CD4-positive, alpha-beta T cell treated with Interleukin-15 for 1 hour (primary cell): ENCODE measurements around the gene MT3.
"Not testable (repeated sequence)": the region's sequence is repeated elsewhere in the genome, so short reads cannot be mapped to it uniquely, and the experiment has no call there.

Experiments
- DNase-seq: peaks from one replicate; pipeline ENCODE4 v3.0.0-alpha.2; 2020

Gene MT3

DNA sequence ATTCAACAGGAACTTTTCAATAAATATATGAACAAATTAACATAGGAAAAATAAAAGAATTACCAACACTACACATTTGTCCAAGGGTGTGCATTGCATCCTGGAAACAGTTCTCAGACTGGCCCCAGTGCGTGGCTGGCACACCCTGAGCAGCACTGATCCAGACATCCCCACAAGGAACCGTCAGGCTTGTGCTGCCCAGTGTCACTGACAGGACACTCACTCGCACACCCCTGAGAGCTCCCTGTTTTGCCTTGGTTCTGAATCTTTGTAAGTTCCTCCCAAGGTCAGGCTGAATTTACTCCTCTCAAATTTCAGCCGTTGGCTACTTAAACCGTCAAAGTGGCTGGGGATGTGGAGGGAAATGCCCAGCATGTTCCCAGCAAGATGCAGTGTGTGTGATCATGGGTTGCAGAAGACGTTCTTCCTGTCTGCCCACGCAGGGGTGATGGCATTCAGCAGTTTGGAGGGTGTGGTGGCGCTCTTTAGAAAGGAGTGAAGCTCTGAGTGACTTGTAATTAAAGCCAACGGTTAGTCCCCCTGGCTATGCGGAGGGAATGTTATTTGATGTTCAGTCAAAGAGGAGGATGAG is 20.8 kb downstream of the MT3 start:
- peak; percentile 70 for DNase-seq

DNA sequence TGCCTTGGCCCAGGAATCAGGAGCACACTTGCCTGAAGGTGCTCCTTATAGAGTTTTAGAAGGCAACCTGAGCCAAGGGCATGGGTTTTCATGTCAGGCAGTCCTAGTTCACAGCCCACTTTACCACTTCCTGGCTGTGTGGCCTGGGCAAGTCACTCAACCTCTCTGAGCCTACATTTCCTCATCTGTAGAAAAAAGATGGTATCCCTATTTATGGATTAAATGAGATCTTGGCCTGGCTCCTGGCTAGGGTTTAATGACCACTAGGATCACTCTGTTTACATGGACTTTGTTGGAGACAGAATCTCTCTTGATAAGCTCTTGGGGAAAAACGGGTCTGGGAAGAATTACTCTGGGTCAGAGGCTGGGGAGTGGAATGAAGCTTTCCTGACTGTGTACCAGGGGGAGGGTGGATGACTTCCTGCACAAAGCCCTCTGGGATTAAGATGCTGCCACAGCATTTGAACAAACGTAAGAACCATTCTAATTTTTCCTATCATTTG is 21.3 kb downstream of the MT3 start:
- no peak for DNase-seq

DNA sequence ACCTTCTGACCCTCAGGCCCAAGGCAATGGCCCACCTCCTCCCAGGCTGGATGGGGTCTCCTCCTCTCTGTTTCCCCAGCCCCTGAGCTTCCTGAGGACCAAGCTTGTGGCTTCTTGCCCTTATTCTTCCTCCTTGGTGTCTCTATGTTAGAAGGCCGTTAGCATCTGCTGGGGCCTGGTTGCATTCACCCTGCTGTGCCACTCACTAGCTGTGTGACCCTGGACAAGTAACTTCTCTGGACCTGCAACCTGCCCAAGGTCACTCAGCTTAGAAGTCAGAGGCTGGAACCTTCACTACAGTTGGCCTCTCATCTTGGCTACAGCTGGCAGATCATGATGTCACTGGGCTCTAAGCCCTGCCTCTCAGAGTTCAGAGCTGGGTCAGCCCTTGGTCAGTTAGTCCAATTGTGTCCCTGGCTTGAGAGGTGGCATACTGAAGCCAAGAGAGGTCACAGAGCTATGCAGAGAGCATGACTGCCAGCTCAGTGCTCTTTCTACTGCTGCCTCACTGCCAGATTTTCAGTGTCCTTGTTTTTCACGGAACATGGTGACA is 22.0 kb downstream of the MT3 start:
- DNase-seq: no peak

DNA sequence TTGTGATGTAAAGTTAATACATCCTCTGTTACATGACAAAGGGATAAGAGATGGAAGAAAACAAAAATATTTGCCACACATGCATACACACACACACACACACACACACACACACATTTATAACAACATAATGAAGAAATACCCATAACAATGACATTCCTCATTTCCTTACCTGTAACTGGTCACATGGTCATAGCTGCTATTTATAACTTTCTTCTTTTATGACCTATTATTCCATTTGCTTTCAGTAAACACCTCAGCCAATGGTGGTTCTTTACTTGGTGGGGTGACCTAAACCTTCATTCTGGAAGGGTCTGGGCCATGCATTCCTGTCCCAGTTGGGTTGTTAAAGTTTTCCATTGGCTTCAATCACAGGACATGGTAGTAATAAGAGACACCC is 24.4 kb downstream of the MT3 start:
- no peak for DNase-seq

DNA sequence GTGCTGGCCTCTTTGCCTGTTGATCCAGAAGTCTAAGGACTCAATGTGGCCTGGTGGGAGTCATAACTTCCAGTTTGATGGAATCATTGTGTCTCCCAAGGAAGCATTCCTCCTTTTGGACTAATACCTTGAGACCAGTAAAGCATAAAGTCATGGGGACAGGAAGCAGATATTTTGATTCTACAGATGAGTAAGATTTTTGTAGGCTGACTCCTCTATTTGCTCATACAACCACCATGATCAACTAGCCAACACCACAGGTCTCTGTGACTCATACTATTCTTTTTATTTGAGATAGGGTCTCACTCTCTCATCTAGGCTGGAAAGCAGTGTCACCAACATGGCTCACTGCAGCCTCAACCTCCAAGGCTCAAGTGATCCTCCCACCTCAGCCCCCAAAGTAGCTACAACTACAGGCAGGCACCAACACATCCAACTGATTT is 25.2 kb downstream of the MT3 start:
- no peak for DNase-seq

DNA sequence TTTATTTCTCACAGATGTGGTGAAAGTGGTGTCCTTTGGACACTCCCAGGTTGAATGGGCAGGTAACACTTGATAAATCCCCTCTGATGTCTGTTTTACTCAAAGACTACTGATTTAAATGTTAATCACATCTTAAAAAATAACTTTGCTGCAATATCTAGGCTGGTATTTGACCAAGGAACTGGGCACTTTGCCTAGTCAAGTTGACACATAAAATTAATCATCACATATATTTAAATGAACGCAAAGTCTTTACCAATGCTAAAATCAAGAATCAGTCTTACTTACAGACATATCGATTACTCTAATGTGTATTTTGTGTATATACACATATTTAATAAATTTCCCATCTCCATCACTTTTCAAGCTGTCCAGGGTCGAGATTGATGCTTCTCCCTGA is 26.0 kb downstream of the MT3 start:
- no peak for DNase-seq

DNA sequence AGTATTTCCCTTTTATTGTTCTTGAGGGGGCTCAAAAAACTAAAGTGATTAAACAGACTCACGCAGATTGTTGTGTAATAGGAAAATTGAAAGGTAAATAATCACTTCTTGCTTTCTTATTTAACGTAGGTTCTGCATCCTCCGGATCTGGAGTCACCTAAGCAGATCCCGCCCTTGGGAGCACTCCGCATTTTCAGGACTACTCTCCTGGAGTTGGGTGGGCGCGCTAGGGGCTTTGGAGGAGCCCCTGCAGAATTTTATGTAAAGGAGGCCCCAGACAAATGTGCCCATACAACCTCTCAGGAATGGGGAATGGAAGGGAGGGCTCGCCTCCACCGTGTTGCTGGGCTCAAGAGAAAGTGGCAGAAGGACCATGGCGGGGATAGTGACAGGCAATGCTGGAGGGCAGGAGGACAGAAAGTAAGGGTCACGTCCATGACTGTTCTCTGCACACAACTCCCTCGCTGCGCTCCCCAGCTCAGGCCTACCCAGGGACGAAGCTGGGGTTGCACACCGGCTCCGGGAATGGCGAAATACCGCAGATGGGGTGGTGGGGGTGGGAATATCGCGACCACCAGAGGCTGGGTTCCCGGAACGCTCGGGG is 27.4 kb downstream of the MT3 start:
- no peak for DNase-seq

DNA sequence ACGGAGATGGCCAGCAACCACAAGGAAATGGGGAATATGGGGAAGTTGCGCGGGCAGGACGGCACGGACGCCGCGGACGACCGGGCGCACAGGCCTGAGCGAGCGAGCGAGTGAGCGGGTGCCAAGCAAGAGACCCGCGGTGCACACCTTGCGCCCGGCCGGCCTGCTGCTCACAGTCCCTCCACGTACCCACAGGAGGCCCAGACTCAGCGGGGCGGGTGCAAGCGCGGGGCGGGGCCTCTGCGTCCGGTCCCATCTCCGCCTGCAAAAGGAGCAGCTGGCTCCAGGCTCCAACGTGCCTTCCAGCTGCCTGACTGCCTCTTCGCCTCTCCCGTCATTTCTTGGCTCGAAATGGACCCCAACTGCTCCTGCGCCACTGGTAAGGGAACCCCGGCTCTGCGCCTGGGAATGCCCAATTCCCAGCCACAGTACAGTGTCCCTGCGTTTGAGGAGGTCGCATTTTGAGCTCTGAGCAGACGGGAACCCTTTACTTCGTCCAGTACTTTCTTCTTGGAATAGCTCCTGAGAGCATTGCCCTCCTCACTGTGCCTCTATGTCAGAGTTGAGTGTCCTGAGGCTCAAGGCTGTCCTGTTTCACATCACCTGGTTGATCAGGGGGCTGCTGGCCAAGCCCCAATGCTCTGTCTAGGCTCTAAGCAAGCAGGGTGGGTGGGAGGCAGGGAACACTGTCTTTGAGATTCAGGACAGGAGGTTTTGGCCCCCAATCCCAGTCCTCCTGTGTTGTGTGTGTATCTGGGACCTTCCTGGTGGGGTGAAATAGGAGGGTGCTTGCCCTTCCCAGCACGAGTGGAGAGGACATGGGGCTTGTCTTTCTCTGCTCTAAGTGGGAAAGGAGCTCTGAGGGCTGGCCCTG is 28.1 kb downstream of the MT3 start:
- DNase-seq: peak; percentile 24

DNA sequence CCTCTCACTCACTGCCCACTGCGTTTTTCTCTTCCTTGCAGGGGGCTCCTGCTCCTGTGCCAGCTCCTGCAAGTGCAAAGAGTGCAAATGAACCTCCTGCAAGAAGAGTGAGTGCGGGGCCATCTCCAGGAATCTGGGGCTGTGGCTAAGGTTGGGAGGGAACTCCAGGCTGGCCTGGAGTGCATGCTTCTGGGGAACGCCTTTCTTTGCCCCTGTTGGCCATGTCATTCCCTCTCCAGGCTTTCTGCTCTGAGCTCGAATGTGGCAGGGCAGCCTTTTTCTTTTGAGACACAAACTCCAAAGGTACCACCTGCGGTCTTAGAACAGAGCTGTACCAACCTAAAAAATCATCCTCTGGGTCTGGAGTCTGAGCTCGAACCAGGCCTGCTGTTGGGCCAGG is 28.8 kb downstream of the MT3 start:
- DNase-seq: no peak

DNA sequence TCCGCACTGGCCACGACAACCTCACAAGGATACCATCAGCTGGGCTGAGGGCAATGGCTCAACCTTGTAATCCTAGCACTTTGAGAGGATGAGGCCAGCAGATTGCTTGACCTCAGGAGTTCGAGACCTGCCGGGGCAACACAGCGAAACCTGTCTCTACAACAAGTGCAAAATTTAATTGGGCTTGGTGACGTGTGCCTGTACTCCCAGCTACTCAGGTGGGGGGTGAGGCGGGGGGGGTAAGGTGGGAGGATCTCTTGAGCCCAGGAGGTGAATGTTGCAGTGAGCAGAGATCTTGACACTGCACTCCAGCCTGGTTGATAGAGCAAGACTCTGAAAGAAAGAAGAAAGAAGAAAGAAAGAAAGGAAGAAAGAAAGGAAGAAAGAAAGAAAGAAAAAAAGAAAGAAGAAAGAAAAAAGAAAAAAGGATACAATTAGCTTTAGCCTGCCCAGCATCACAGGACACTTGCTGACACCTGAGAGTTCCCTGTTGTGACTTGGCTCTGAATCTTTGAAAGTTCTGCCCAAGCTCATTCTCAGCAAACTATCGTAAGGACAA is 31.1 kb downstream of the MT3 start:
- no peak for DNase-seq

DNA sequence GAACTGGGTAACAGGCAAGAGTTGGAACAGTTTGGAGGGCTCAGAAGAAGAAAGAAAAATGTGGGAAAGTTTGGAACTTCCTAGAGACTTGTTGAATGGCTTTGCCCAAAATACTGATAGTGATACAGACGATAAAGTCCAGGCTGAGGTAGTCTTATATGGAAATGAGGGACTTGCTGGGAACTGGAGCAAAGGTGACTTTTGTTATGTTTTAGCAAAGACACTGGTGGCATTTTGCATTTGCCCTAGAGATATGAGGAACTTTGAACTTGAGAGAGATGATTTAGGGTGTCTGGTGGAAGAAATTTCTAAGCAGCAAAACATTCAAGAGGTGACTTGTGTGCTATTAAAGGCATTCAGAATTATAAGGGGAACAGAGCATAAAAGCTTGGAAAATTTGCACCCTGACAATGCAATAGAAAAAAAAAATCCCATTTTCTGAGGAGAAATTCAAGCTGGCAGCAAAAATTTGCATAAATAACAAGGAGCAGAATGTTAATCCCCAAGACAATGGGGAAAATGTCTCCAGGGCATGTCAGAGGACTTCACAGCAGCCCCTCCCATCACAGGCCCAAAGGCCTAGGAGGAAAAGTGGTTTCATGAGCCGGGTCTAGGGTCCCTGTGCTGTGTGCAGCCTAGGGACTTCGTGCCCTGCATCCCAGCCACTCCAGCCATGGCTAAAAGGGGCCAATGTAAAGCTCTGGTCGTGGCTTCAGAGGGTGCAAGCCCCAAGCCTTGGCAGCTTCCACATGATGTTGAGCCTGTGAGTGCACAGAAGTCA is 32.5 kb downstream of the MT3 start:
- not testable (repeated sequence) for DNase-seq

DNA sequence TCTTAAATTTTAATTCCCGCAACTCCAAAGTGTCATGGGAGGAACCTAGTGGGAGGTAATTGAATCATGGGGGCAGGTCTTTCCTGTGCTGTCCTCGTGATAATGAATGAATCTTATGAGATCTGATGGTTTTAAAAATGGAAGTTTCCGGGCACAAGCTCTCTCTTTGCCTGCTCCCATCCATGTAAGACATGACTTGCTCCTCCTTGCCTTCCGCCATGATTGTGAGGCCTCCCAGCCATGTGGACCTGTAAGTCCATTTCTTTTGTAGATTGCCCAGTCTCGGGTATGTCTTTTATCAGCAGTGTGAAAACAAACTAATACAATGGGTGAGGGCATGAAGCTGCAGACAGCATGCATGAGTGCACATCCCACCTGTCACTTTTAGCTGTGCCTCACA is 33.9 kb downstream of the MT3 start:
- DNase-seq: not testable (repeated sequence)

DNA sequence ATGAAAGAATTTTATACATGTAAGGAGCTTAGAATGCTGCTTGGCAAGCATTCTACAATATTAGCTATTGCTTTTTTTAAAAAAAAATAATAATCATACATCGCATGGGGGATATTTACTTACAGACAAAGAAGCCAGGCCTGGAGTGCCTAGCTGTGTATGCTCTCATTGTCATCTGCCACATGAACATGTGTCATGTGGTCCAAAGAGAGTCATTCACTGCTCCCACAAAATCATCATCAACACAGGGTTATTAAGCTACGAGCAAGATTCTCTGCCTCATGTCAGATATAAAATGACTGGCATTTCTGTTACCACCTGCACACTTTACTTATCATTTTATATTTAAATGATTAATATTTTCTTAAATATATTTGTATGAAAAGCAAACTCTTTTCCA is 34.3 kb downstream of the MT3 start:
- DNase-seq: no peak

DNA sequence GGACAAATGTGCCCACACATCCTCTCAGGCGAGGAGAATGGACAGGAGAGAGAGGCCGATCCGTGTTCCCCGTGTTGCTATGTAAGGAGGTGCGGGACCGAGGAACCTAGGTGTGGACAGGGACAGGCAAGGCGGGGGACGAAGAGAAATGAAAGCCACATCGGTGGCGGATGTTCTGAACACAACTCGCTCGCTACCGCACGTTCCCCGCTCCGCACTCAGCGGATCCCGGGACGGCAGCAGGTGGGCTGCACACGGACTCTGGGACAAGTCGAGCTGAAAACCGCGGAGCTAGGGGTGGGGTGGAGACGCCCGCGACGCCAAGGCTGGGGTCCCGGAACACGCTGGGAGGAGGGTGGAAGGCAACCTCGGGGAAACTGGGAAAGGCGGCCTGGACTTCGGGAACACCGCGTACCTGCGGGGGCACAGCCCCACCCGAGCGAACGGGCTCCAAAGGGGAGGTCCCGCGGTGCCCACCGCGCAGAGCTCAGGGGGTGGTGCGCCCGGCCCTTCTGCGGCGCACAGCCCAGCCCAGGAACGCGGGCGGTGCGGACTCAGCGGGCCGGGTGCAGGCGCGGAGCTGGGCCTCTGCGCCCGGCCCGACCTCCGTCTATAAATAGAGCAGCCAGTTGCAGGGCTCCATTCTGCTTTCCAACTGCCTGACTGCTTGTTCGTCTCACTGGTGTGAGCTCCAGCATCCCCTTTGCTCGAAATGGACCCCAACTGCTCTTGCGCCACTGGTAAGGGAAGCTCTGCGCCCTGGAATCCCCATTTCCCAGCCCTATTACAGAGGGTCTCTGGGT is 36.0 kb downstream of the MT3 start, which contains the start of gene MT1E:
MT1E (plus strand) TSS at position 642 of the 803 bp plus-strand sequence; CDS start at position 713, 71 bp downstream.
- DNase-seq: no peak

DNA sequence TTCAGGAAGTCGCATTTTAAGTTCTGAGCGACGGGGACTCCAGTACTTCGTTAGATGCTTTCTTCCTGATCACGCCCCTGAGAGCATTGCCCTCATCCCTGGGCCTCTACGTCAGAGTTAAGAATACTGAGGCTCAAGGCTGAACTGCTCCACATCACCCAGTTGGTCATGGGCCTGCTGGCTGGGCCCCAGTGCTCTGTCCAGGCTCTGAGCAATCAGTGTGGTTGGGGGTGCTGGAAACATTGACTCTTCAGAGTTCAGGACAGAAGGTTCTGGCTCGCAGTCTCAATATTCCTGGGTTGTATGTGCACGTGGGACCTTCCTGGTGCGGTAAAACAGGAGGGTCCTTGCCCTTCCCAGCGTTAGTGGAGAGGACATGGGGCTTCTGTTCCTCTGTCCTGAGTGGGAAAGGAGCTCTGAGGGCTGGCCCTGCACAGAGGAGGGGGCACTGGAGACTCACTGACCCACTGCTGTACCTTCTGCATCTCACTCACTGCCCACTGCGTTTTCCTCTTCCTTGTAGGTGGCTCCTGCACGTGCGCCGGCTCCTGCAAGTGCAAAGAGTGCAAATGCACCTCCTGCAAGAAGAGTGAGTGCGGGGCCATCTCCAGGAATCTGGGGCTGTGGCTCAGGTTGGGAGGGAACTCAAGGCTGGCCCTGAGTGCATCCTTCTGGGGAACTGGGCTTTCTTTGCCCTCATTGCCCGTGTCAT is 36.8 kb downstream of the MT3 start:
- no peak for DNase-seq

DNA sequence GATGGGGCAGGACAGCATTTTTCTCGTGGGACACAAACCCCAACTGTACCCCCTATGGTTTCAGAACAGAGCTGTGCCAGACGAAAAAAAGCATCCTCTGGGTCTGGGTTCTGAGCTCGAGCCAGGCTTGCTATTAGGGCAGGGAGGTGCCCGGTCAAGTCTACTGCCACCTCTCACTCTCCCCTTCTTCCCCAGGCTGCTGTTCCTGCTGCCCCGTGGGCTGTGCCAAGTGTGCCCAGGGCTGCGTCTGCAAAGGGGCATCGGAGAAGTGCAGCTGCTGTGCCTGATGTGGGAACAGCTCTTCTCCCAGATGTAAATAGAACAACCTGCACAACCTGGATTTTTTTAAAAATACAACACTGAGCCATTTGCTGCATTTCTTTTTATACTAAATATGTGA is 37.4 kb downstream of the MT3 start:
- no peak for DNase-seq

DNA sequence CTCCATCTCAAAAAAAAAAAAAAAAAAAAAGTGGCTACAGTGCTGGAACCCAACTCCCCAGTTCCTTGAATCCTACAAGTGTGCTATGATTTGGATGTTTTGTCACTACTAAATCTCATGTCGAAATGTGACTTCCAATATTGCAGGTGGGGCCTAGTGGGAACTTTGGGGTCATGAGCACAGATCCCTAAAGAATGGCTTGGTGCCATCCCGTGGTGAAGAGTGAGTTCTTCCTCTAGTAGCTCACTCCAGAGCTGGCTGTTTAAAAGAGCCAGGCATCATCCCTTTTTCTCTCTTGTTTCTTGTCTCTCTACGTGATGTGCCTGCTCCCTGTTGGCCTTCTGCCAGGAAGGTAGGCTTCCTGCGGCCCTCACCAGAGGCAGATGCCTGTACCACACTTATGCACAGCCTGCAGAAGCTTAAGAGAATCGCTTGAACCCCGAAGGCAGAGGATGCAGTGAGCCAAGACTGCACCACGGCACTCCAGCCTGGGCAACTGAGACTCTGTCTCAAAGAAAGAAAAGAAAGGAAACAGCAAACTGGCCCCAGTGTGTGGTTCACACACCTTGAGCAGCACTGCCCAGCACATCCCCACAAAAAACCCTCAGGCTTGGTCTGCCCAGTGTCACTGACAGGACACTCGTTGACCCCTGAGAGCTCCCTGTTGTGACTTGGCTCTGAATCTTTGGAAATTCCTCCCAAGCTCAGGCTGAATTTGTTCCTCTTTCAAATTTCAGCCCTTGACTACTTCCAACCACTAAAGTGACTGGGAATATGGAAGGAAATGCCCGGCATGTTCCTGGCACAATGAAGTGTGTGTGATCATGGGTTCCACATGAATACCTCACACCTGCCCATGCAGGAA is 39.4 kb downstream of the MT3 start:
- DNase-seq: no peak

DNA sequence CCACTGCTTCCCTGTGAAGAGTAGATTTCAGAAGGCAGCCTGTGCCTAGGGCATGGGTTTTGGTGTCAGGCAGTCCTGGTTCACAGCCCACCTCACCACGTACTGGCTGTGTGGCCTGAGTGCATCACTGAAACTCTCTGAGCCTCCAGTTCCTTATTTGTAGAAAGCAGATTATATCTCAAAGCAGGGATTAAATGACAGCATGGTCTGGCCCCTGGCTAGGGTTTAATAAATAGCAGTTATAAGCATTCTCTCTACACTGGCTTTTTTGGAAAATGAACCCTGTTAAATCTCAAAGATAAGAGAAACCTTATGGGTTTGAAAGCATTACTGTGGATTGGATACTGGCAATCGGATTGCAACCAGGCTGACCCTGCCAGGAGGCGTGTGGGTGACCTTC is 40.2 kb downstream of the MT3 start:
- DNase-seq: no peak

DNA sequence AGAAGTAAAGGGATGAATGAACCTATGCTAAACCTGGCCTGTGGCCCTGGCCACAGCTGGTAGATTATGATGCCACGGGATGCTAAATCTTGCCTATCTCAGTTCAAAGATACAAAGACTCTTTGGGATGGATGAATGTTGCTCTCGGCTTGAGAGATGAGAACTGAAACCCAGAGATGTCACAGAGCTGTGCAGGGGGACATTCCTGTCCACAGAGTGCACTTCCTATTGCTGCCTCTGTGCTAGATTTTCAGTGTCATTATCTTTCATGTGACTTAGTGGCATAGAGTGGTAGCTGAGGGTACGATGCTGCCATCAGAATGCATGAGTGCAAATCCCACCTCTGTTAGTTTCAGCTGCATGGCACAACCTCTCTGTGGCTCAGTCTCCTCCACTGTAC is 40.8 kb downstream of the MT3 start:
- no peak for DNase-seq

DNA sequence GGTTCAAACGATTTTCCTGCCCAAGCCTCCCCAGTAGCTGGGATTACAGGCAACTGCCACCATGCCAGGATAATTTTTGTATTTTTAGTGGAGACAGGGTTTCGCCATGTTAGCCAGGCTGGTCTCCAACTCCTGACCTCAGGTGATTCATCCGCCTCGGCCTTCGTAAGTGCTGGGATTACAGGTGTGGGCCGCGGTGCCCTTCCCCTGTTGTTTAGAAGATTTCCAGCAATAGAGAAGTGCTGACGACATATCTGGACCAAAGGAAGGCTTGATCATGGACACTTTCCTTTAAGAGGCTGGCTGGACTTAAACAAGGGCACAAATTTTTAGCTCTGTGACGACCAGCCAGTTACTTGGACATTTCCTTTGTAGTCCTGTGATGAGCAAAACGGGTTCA is 41.9 kb downstream of the MT3 start:
- no peak for DNase-seq
